ENCODE data around the gene CDC42EP2. TPM values are rescaled to one million over a fixed set of nuclear protein-coding genes. Genes with fewer than 3 reads are reported as not detected.

The CDC42EP2 gene
- total and polyA plus RNA-seq, 2 of the 13 experiments (the other 11 are each of a cell fraction or from before 2014, with no cell fraction given): 2.3 to 7.1 TPM

DNA sequence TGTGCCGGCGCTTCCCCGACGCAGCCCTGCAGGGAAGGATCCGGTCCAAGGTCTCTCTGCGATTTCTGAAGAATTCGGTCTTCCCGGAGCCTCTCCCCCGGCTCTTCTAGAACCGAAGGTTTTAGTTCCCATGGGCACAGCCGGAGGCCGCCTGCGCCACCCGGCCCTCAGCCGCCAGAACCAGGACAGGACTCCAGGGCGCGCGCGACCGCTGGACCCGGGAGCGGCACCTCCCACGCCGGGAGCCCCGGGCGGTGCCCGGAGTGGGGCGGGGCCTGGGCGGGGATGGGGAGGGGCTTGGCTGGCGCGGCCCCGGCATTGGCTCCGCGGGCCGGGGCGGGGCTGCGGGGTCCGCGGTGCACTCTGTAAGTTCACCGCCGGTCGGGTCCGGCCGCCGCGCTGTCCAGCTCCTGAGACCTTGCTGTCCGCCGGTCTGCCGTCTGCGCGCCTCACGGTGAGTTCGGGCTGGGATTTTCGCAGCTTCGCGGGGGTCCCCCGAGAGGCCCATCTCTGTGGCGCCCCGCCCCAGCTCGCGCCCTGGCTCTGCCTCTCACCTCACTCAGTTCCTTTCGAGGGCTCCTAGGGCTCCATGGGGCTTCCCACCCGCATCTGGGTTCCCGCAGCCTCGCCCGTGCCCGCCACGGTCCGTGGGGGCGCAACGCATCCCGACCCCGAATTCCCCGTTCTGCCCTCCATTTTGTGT, at the start of gene CDC42EP2 (continued):
- TF ChIP-seq ZNF292 (CRISPR knock-in tag; IDR thresholded peaks at IDR 0.05; ENCODE audit: borderline replicate concordance, low read depth) (no peak), RFX1 (IDR thresholded peaks at IDR 0.05) (no peak), ZNF496 (CRISPR knock-in tag; IDR thresholded peaks at IDR 0.05; ENCODE audit: insufficient replicate concordance) (no peak), JDP2 (CRISPR knock-in tag; IDR thresholded peaks at IDR 0.05; ENCODE audit: borderline replicate concordance) (no peak), FIP1L1 (IDR thresholded peaks at IDR 0.05; ENCODE audit: borderline replicate concordance, insufficient read depth, low read depth, low read length) (no peak), TEAD2 (CRISPR knock-in tag; IDR thresholded peaks at IDR 0.05) (no peak), ZNF234 (CRISPR knock-in tag; conservative IDR thresholded peaks at IDR 0.05) (no peak), ZNF891 (CRISPR knock-in tag; IDR thresholded peaks at IDR 0.05) (no peak), ZNF563 (CRISPR knock-in tag; IDR thresholded peaks at IDR 0.05) (no peak), ZNF136 (CRISPR knock-in tag; IDR thresholded peaks at IDR 0.05; ENCODE audit: low read depth) (no peak), DR1 (CRISPR knock-in tag; IDR thresholded peaks at IDR 0.05) (no peak; the same call in 1 of the 2 replicates), GPN1 (CRISPR knock-in tag; IDR thresholded peaks at IDR 0.05; ENCODE audit: borderline replicate concordance) (no peak), ZNF44 (CRISPR knock-in tag; IDR thresholded peaks at IDR 0.05) (no peak), ZNF678 (CRISPR knock-in tag; IDR thresholded peaks at IDR 0.05) (no peak), NONO (IDR thresholded peaks at IDR 0.05) (no peak), NONO (CRISPR knock-in tag; conservative IDR thresholded peaks at IDR 0.05) (no peak), HNRNPK (IDR thresholded peaks at IDR 0.05; ENCODE audit: low read depth, low read length, poor library complexity, severe bottlenecking) (peak; percentile 21), MBNL3 (CRISPR knock-in tag; conservative IDR thresholded peaks at IDR 0.05) (no peak), HDAC6 (IDR thresholded peaks at IDR 0.05; ENCODE audit: low read depth, low read length) (no peak), MYPOP (CRISPR knock-in tag; IDR thresholded peaks at IDR 0.05) (no peak)
- TF ChIP-seq, protein P1, sequence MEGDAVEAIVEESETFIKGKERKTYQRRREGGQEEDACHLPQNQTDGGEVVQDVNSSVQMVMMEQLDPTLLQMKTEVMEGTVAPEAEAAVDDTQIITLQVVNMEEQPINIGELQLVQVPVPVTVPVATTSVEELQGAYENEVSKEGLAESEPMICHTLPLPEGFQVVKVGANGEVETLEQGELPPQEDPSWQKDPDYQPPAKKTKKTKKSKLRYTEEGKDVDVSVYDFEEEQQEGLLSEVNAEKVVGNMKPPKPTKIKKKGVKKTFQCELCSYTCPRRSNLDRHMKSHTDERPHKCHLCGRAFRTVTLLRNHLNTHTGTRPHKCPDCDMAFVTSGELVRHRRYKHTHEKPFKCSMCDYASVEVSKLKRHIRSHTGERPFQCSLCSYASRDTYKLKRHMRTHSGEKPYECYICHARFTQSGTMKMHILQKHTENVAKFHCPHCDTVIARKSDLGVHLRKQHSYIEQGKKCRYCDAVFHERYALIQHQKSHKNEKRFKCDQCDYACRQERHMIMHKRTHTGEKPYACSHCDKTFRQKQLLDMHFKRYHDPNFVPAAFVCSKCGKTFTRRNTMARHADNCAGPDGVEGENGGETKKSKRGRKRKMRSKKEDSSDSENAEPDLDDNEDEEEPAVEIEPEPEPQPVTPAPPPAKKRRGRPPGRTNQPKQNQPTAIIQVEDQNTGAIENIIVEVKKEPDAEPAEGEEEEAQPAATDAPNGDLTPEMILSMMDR (CRISPR knock-in tag; IDR thresholded peaks at IDR 0.05): no peak
- TF ChIP-seq, protein P2, sequence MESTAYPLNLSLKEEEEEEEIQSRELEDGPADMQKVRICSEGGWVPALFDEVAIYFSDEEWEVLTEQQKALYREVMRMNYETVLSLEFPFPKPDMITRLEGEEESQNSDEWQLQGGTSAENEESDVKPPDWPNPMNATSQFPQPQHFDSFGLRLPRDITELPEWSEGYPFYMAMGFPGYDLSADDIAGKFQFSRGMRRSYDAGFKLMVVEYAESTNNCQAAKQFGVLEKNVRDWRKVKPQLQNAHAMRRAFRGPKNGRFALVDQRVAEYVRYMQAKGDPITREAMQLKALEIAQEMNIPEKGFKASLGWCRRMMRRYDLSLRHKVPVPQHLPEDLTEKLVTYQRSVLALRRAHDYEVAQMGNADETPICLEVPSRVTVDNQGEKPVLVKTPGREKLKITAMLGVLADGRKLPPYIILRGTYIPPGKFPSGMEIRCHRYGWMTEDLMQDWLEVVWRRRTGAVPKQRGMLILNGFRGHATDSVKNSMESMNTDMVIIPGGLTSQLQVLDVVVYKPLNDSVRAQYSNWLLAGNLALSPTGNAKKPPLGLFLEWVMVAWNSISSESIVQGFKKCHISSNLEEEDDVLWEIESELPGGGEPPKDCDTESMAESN (CRISPR knock-in tag; conservative IDR thresholded peaks at IDR 0.05): 0 out of 2 replicates have a peak, but pooled peaks have one; percentile 20
- TF ChIP-seq, protein P3, sequence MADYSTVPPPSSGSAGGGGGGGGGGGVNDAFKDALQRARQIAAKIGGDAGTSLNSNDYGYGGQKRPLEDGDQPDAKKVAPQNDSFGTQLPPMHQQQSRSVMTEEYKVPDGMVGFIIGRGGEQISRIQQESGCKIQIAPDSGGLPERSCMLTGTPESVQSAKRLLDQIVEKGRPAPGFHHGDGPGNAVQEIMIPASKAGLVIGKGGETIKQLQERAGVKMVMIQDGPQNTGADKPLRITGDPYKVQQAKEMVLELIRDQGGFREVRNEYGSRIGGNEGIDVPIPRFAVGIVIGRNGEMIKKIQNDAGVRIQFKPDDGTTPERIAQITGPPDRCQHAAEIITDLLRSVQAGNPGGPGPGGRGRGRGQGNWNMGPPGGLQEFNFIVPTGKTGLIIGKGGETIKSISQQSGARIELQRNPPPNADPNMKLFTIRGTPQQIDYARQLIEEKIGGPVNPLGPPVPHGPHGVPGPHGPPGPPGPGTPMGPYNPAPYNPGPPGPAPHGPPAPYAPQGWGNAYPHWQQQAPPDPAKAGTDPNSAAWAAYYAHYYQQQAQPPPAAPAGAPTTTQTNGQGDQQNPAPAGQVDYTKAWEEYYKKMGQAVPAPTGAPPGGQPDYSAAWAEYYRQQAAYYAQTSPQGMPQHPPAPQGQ (CRISPR knock-in tag; IDR thresholded peaks at IDR 0.05; ENCODE audit: borderline replicate concordance): no peak
